Heart left ventricle (tissue), 13 donors: ENCODE results near the gene MMP17.

Experiments used
- CTCF ChIP-seq, 12 donors: fragments of 200-600 bp; sonication (generic) in 4 of 12; IDR thresholded peaks; one replicate each; pipeline versions ENCODE4 v1.5.0 to v1.8.0; 2018 to 2022; ENCODE audit warnings: antibody characterized with exemption in 12 of 12, mild to moderate bottlenecking in 5 of 12
- POLR2A ChIP-seq, 2 donors: fragments of 450-650 bp; IDR thresholded peaks; one replicate each; pipeline ENCODE4 v1.6.1; 2017; ENCODE audit warnings: antibody characterized with exemption in 2 of 2, mild to moderate bottlenecking in 2 of 2, moderate library complexity in 2 of 2
- donor health status: ischemic (EF 13 %, LVEDD 7.1; RV severe dilation, severe dysfunction).
- donor health status: DM: no; HTN: yes; CAD: no.
- donor health status: DM: no; HTN: no; CAD: no.
- donor health status: ischemic (EF 25% LVEDD 6.9; RV normal size, moderate dysfunction).
- donor health status: ischemic (EF 25% LVEDD 5.7; RV mildly dilated, moderate dysfunction).
- donor health status: ischemic (EF 35%, LVEDD 5.7; RV mildly dilated, moderate dysfunction).
- donor health status: nonischemic (EF 11% LVEDD 7.7; RV severe dilation, severe dysfunction).
- donor health status: DM: yes; HTN: yes; CAD: no.
- donor health status: PGD.
- donor health status: ischemic (EF 29% LVEDD 5.4; RV normal size, mild dysfunction).
- donor health status: nonischemic (EF 23%, LVEDD 6.1; RV moderate dilation, normal function).

- TF ChIP-seq CTCF (IDR thresholded peaks at IDR 0.05), result no peak
- TF ChIP-seq POLR2A (IDR thresholded peaks at IDR 0.05), result no peak
These were observed 5.2 kb downstream of the MMP17 start for GRCh38 chr12:131833288-131833895.
